ENCODE measurements around the gene COL17A1. TPM values are rescaled to one million over a fixed set of nuclear protein-coding genes. Genes with fewer than 3 reads are reported as not detected.

Gene COL17A1
- total and polyA plus RNA-seq, 8 donors, result 0.18 to 1.5 (median 0.70) TPM; not detected in 4

DNA sequence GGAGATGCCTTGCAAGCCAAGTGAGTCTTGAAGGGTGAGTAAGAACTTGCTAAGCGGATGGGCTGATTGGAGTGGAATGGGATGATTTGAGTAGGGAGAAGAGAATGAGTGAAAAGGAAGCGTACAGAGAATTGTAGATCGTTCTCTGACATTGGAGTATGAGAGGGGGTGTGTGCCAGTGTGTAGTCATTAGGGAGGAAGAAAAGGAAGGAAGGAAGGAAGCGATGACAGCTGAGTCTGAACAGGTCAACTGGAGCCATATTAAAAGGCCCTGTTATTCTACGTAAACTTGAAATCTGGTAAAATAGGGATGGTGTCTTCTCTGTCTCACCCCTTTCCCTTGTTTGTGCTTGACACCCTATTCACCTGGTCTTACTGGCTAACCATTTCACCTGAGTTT is 63.7 kb downstream of the COL17A1 start:
- no peak for ATAC-seq
- 94 to 99% methylated on average over 5 of the region's 5 CpGs for WGBS, 2 donors
- no peak for FAIRE-seq
- H3K4me1 ChIP-seq, result no peaks in the 10 kb centered on the region
- TF ChIP-seq, protein P1, sequence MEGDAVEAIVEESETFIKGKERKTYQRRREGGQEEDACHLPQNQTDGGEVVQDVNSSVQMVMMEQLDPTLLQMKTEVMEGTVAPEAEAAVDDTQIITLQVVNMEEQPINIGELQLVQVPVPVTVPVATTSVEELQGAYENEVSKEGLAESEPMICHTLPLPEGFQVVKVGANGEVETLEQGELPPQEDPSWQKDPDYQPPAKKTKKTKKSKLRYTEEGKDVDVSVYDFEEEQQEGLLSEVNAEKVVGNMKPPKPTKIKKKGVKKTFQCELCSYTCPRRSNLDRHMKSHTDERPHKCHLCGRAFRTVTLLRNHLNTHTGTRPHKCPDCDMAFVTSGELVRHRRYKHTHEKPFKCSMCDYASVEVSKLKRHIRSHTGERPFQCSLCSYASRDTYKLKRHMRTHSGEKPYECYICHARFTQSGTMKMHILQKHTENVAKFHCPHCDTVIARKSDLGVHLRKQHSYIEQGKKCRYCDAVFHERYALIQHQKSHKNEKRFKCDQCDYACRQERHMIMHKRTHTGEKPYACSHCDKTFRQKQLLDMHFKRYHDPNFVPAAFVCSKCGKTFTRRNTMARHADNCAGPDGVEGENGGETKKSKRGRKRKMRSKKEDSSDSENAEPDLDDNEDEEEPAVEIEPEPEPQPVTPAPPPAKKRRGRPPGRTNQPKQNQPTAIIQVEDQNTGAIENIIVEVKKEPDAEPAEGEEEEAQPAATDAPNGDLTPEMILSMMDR (IDR thresholded peaks at IDR 0.05), result no peak
- DNase-seq, result no peak
- H3K27me3 ChIP-seq, result no peaks in the 10 kb centered on the region
- peaks cover 3 to 64% (median 31%) of the 10 kb centered on the region in 3 donors for H3K36me3 ChIP-seq
- H3K27ac ChIP-seq, result no peak overlapping the region
- intact Hi-C loops (cut with DNase I), result no loop called here
- H3K9me3 ChIP-seq, result no peaks in the 10 kb centered on the region
- no peak overlapping the region for H3K4me3 ChIP-seq

- no peak overlapping the region for H3K27ac ChIP-seq
- no peak for ATAC-seq
- DNase-seq, result no peak
- H3K4me1 ChIP-seq, result no peaks in the 10 kb centered on the region
- 92 to 100% methylated on average over 1 of the region's 1 CpG for WGBS, 2 donors
- TF ChIP-seq, protein P1 (IDR thresholded peaks at IDR 0.05), result no peak
- no peak for FAIRE-seq
- H3K36me3 ChIP-seq, result peaks cover 3 to 64% (median 31%) of the 10 kb centered on the region in 3 donors
- no peak overlapping the region for H3K4me3 ChIP-seq
- intact Hi-C loops (cut with DNase I), result no loop called here
- H3K27me3 ChIP-seq, result no peaks in the 10 kb centered on the region
- H3K9me3 ChIP-seq, result no peaks in the 10 kb centered on the region
These were observed 64.4 kb downstream of the COL17A1 start for GRCh38 chr10:104021246-104021645.

DNA sequence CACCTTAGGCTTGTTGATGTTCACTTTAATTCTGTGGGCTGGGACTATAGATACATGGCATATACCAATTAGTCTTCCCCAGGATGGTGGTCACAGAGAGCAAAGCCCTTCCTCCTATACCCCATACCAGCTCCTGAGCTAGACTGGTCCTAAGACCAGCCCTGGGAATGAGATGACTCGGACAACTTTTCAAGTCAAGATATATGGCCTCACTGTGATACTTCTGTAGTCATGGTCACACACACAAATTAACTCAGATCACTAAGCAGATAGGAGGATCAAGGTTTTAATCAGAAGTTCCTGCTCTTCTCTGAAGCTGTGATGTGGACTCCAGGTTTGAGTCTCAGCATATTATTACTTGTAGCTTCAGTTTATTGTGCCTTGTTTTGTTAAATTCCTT is 65.7 kb downstream of the COL17A1 start:
- Histone ChIP-seq H3K27ac (no peak overlapping the region), H3K36me3 (peaks cover 3 to 64% (median 31%) of the 10 kb centered on the region in 3 donors), H3K9me3 (no peaks in the 10 kb centered on the region), H3K27me3 (no peaks in the 10 kb centered on the region), H3K4me1 (no peaks in the 10 kb centered on the region), H3K4me3 (no peak overlapping the region)
- no peak for ATAC-seq
- 96 to 98% methylated on average over 1 of the region's 1 CpG for WGBS, 2 donors
- TF ChIP-seq, protein P1 (IDR thresholded peaks at IDR 0.05), result no peak
- no peak for FAIRE-seq
- intact Hi-C loops (cut with DNase I), result no loop called here
- DNase-seq, result no peak

- DNase-seq (no peak), ATAC-seq (no peak), FAIRE-seq (no peak)
- intact Hi-C loops (cut with DNase I), result no loop called here
- Histone ChIP-seq H3K36me3 (peaks cover 3 to 58% (median 28%) of the 10 kb centered on the region in 3 donors), H3K27ac (no peak overlapping the region), H3K4me3 (no peak overlapping the region), H3K4me1 (no peaks in the 10 kb centered on the region), H3K27me3 (no peaks in the 10 kb centered on the region), H3K9me3 (no peaks in the 10 kb centered on the region)
- TF ChIP-seq, protein P1 (IDR thresholded peaks at IDR 0.05), result no peak
- 85% methylated on average over 6 of the region's 6 CpGs for WGBS, 2 donors
These were observed 67.2 kb downstream of the COL17A1 start for GRCh38 chr10:104018471-104018870.

GRCh38 chr10:104016661-104017060 is 69.0 kb downstream of the COL17A1 start:
- intact Hi-C loops (cut with DNase I), result no loop called here
- FAIRE-seq, result no peak
- no peak for ATAC-seq
- Histone ChIP-seq H3K36me3 (peaks cover 3 to 48% (median 16%) of the 10 kb centered on the region in 3 donors), H3K27ac (no peak overlapping the region), H3K27me3 (no peaks in the 10 kb centered on the region), H3K4me1 (no peaks in the 10 kb centered on the region), H3K9me3 (no peaks in the 10 kb centered on the region), H3K4me3 (no peak overlapping the region)
- WGBS, 2 donors, result 84 to 90% methylated on average over 1 of the region's 1 CpG
- DNase-seq, result no peak
- TF ChIP-seq, protein P1 (IDR thresholded peaks at IDR 0.05), result no peak

All from pancreas (tissue), 10 donors.